D721Med (cell line): Measurements from ENCODE around the gene SPDYC.
"Not testable (repeated sequence)": the region's sequence is repeated elsewhere in the genome, so short reads cannot be mapped to it uniquely, and the experiment has no call there.

Experiments
- DNase-seq: peaks from one replicate; pipeline ENCODE4 v3.0.0; 2011; ENCODE audit warnings: low spot score; ENCODE audit not compliant: insufficient read length
- FAIRE-seq: peaks from 2 replicates; lab custom pipeline; 2011; peaks lifted over from hg19 to GRCh38; lab: Jason Lieb, UNC
- TF ChIP-seq, protein P1 (sequence below): IDR thresholded peaks from 2 replicates; pipeline ENCODE4 v1.5.1; 2012; ENCODE audit warnings: mild to moderate bottlenecking, control low read depth; ENCODE audit not compliant: insufficient read depth; ENCODE audit errors: missing control alignments

The SPDYC gene

DNA sequence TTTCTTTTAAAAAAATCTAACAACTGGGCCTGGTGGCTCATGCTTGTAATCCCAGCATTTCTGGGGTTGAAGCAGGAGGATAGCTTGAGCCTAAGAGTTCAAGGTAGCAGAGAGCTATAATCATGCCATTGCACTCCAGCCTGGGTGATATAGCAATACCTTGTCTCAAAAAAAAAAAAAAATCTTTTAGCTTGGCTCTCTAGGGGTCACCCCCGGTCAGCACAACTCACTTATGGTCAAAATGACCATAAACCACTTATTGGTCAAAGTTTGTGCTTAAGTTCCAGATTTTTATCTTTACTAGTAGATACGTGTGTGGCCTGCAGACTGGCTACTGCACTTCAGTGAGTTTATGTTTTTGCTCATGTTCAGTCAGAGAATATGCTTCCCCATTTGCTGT, 6.3 kb upstream of the SPDYC start:
- FAIRE-seq = no peak
- DNase-seq = no peak
- TF ChIP-seq, protein P1, sequence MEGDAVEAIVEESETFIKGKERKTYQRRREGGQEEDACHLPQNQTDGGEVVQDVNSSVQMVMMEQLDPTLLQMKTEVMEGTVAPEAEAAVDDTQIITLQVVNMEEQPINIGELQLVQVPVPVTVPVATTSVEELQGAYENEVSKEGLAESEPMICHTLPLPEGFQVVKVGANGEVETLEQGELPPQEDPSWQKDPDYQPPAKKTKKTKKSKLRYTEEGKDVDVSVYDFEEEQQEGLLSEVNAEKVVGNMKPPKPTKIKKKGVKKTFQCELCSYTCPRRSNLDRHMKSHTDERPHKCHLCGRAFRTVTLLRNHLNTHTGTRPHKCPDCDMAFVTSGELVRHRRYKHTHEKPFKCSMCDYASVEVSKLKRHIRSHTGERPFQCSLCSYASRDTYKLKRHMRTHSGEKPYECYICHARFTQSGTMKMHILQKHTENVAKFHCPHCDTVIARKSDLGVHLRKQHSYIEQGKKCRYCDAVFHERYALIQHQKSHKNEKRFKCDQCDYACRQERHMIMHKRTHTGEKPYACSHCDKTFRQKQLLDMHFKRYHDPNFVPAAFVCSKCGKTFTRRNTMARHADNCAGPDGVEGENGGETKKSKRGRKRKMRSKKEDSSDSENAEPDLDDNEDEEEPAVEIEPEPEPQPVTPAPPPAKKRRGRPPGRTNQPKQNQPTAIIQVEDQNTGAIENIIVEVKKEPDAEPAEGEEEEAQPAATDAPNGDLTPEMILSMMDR = no peak

DNA sequence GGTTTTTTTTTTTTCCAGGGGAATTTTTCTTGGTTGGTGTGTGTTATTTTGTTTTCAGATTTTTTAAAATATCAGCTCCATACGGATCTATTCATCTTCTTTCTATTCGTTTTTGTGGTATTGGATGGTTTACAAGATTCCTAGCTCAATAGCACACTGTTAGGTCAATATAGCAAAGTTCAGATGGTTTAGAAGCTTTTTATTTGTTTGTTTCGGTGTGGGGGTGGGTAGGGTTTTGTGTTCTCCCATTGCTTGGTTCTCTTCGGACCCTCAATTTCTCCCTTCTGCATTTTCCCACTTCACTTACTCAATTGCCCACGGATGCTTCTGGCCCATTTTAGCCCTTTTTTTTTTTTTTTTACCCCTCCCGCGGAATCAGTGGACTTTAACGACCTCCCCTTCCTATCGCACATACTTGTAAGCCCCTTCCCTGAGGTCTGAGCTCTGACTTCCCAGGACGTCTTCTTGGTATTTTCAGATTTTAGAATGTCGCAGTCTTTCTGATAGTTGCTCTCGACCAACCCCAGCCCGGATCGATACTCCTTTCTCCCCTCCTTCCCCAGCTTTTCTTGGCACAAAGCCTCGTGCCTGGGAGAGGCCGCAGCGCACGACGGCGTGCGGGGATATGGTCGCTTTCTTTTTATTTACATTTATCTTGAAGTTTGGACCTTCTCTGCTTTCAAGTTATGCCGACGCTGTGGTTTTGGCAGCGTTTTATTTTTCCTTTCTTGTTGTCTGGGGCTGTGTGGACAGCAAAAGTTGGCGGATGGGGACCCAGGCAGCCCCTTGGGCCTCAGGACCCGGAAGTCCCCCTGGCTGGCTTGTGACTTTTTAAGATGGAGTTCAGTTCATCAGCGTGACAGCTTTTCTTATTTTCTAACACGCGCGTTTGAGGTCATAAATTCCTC, 4.4 kb upstream of the SPDYC start:
- FAIRE-seq (no peak), DNase-seq (no peak)
- TF ChIP-seq, protein P1 = no peak

DNA sequence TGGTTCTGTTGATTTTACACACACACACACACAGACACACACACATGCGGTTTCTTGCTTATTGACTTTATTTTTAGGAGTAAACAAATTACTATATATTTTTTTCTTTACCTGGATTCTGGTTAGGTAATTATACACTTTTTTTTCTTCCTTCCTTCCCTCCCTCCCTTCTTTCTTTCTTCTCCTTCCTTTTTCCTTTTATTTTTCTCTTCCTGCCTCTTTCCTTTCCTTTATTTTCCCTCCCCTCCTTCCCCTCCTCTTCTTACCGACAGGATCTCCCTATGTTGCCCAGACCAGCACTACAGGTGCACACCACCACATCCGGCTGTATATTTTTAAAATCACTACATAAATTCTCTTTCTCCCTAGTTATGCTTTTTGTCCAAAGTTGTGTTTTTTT, 3.1 kb upstream of the SPDYC start:
- no peak for FAIRE-seq
- no peak for DNase-seq
- TF ChIP-seq, protein P1 = no peak

DNA sequence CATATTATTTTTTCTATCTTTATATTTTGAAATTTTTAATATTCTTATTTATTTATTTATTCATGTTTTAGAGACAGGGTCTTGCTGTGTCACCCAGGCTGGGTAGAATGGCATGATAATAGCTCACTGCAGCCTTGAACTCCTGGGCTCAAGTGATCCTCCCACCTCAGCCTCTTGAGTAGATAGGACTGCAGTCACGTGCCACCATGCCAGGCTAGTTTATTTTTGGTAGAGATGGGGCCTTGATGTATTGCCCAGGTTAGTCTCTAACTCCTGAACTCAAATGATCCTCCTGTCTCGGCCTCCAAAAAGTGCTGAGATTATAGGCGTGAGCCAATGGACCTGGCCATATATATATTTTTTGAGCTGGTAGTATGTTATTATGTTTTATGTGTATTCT, 2.4 kb upstream of the SPDYC start:
- TF ChIP-seq, protein P1 = no peak
- DNase-seq = no peak
- no peak for FAIRE-seq

DNA sequence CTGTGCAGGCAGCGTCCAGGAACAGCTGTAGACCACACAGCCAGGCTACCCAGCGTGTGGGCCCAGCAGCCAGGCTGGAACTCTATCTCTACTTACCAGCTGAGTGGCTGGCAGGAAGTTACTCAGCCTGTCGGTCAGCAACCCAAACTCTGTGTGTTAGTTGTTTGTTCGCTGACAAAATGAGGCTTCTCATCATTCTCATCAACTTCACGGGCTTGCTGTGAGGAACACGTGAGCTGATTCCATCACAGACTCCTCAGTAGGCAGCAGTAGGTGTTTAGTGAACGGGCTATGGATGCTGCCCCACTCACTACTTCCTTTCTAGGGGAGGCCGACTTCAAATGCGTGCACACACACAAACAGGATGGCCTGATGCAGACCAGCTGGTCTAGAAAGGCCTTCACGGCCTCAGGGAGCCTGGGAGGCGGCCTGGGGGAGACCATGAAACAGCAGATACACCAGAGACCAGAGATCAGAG, 830 bp upstream of the SPDYC start:
- TF ChIP-seq, protein P1 = no peak
- FAIRE-seq = no peak

DNA sequence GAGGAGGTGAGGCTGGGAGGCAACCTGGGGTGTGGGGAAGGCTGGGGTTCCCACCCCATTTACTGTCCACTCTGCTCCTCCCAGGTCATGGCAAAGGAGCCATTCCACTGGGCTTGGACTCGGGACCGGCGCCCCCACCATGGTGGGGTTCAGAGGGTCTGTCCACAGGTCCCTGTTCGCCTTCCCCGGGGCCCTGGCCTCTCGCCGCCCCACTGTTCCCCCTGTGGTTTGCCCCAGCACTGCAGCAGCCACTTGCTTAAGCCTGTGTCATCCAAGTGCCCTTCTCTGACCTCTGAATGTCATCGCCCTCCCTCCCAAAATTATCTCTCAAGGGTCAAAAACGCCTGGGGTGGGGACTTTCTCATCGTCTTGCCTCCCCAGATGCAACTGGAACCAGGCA, 2.6 kb downstream of the SPDYC start:
- DNase-seq (no peak), FAIRE-seq (no peak)
- TF ChIP-seq, protein P1 = no peak

More for the DNA sequence above, 830 bp upstream of the SPDYC start:
- DNase-seq = no peak

DNA sequence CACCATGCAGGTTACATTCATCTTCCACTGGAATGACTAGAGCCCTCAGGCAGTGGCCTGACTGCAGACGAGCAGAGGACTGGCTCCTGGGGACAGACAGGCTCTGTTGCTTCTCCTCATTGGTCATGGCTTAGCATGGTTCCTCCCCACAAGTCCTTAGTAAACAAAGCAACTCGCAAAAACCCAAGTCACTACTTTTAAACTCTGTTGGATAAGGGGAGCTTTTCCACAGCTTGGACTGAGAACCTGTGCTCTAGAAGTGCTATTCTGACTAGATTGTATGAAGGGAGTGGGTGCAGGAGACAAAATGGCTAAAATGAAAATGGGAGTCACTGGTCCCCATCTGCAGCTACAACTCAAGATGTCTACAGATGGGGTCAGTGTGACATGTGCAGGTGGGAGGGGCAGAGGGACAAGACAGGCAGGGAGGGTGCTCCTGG, 4.6 kb downstream of the SPDYC start:
- not testable (repeated sequence) for FAIRE-seq, DNase-seq
